Measurements from ENCODE around the gene RABGAP1L. TPM values are rescaled to one million over a fixed set of nuclear protein-coding genes. Genes with fewer than 3 reads are reported as not detected.

RABGAP1L gene
- total and polyA plus RNA-seq, 2 experiments from 2014 or later: 9.2 to 21.4 TPM

DNA sequence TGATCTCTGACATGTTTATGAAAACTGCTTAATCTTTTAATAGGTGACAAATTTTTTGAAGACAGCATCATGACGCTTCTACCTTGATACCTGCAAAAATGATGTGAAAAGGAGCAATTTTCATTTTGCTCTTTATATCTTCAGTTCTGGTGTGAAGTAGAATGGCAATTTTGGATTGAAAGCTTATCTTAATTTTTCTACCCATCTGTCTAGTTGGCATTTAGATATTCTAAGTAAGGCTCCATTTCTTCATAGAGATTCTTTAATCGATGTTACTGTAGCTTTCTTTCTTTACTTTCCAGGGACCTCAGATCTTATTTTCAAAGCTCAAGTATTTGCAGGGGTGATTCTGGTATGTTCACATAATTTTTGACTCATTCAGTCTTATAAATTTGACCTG, 256.2 kb downstream of the RABGAP1L start:
- Histone ChIP-seq H3K27me3 (no peaks in the 10 kb centered on the region), H3K27ac (no peak overlapping the region), H3K4me3 (no peak overlapping the region), H3K36me3 (no peaks in the 10 kb centered on the region), H3K9me3 (ENCODE audit: low read depth) (no peaks in the 10 kb centered on the region), H3K4me1 (ENCODE audit: low read depth) (no peaks in the 10 kb centered on the region)
- TF ChIP-seq, protein P1, sequence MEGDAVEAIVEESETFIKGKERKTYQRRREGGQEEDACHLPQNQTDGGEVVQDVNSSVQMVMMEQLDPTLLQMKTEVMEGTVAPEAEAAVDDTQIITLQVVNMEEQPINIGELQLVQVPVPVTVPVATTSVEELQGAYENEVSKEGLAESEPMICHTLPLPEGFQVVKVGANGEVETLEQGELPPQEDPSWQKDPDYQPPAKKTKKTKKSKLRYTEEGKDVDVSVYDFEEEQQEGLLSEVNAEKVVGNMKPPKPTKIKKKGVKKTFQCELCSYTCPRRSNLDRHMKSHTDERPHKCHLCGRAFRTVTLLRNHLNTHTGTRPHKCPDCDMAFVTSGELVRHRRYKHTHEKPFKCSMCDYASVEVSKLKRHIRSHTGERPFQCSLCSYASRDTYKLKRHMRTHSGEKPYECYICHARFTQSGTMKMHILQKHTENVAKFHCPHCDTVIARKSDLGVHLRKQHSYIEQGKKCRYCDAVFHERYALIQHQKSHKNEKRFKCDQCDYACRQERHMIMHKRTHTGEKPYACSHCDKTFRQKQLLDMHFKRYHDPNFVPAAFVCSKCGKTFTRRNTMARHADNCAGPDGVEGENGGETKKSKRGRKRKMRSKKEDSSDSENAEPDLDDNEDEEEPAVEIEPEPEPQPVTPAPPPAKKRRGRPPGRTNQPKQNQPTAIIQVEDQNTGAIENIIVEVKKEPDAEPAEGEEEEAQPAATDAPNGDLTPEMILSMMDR (IDR thresholded peaks at IDR 0.05; ENCODE audit: low read depth, low read length): no peak
- DNase-seq (ENCODE audit: low read depth in 1 of 2, low spot score in 1 of 2): no peak

DNA sequence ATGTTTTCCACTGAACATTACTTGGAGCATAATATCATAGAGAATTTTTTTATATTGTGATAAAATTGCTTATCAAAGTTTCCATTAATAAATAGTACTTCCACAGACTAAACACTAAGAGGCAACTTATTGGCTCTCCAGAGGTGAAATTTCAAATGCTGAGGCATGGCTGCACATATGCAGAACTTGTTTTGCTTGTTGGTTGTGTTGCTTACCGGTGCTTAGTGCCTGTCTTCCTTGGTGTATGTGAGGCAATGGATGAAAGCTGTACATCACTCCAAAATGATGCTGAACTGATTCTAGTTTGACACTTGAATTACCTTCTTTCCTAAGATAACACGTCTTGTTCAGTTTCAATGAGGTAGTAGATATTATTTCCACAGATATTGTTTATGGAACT, 258.6 kb downstream of the RABGAP1L start:
- Histone ChIP-seq H3K36me3 (no peaks in the 10 kb centered on the region), H3K9me3 (ENCODE audit: low read depth) (no peaks in the 10 kb centered on the region), H3K27ac (no peak overlapping the region), H3K4me3 (no peak overlapping the region), H3K27me3 (no peaks in the 10 kb centered on the region), H3K4me1 (ENCODE audit: low read depth) (no peaks in the 10 kb centered on the region)
- DNase-seq (ENCODE audit: low read depth in 1 of 2, low spot score in 1 of 2): no peak
- TF ChIP-seq, protein P1 (IDR thresholded peaks at IDR 0.05; ENCODE audit: low read depth, low read length): no peak

DNA sequence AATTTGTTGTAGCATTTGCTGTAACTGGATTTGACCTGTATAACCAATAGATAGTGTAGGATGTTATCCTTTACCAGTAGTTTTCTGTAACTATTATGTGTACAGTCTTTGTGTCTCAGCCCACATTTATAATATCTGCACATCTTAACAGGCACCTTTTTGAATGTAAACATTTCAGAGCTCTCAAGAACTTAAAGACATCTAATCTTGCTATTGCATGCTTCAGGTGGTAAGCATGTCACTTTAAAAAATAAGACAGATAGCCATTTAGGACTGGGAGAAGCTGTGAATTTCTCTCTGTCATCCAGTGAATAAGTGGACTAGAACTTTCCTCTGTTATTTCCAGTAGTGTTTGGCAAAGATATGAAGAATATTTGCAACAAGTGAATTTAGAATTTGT, 265.8 kb downstream of the RABGAP1L start:
- no peaks in the 10 kb centered on the region for H3K4me1 ChIP-seq (ENCODE audit: low read depth)
- H3K27ac ChIP-seq: no peak overlapping the region
- H3K36me3 ChIP-seq: no peaks in the 10 kb centered on the region
- H3K9me3 ChIP-seq (ENCODE audit: low read depth): no peaks in the 10 kb centered on the region
- TF ChIP-seq, protein P1 (IDR thresholded peaks at IDR 0.05; ENCODE audit: low read depth, low read length): no peak
- no peaks in the 10 kb centered on the region for H3K27me3 ChIP-seq
- no peak for DNase-seq (ENCODE audit: low read depth in 1 of 2, low spot score in 1 of 2)
- no peak overlapping the region for H3K4me3 ChIP-seq

DNA sequence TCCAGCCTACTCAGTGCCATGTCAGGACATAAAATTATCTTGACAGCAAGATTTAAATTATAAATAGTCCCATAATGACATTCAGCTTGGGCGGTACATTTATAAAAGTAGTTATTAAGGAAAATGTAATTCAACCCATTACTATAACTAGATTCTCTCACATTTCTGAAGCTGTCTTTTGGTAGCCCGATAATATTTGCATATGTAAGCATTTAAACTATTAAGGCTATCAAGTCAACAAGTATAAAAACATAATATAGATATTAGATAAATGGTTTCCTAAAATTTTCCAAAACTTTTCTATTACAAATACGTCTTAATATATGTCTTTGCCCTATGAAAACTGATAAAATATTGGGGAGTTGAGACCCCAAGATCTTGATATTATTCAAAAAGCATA, 266.8 kb downstream of the RABGAP1L start:
- no peak for DNase-seq (ENCODE audit: low read depth in 1 of 2, low spot score in 1 of 2)
- no peak overlapping the region for H3K4me3 ChIP-seq
- no peaks in the 10 kb centered on the region for H3K4me1 ChIP-seq (ENCODE audit: low read depth)
- no peaks in the 10 kb centered on the region for H3K36me3 ChIP-seq
- H3K27ac ChIP-seq: no peak overlapping the region
- H3K9me3 ChIP-seq (ENCODE audit: low read depth): no peaks in the 10 kb centered on the region
- H3K27me3 ChIP-seq: no peaks in the 10 kb centered on the region
- TF ChIP-seq, protein P1 (IDR thresholded peaks at IDR 0.05; ENCODE audit: low read depth, low read length): no peak

DNA sequence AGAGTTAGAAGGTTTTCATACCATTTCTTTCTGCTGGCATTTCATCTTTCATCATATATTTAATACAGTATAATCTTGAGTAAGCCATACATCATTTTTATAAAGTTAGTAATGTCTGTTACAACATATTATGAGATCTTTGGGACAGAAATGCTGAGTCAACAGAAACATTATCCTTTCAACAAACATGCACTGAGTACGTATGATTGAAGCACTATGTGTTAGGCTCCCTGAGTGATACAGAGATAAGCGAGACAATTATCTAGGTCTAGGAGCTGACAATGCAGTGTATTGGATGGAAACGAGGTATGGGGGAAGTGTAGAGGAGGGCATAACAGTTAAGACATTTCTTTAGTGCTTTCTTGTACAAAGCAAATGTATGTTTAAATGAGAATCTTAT, 268.7 kb downstream of the RABGAP1L start:
- TF ChIP-seq, protein P1 (IDR thresholded peaks at IDR 0.05; ENCODE audit: low read depth, low read length): no peak
- Histone ChIP-seq H3K4me1 (ENCODE audit: low read depth) (no peaks in the 10 kb centered on the region), H3K27ac (no peak overlapping the region), H3K9me3 (ENCODE audit: low read depth) (no peaks in the 10 kb centered on the region), H3K4me3 (no peak overlapping the region), H3K36me3 (no peaks in the 10 kb centered on the region), H3K27me3 (no peaks in the 10 kb centered on the region)
- peak in 1 of 2 donors; percentile 17 for DNase-seq (ENCODE audit: low read depth in 1 of 2, low spot score in 1 of 2)

DNA sequence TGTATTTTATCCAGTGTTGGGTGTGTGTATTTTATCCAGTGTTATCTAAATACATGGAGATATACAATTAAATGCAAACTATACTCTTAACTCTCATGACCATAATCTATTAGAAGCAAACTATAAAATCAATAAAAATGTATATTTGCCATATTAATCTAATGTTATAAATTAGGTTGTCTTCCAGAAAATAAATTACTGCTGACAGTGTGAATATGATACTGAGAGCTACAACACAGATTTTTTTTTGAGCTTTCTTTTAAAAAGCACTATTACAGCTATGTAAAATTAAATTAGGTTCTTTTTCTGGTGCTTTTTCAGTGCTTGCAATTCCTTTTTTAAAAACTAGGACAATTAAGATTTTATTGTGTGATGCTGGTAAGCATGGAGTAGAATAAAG, 269.4 kb downstream of the RABGAP1L start:
- DNase-seq (ENCODE audit: low read depth in 1 of 2, low spot score in 1 of 2): no peak
- no peak overlapping the region for H3K4me3 ChIP-seq
- H3K4me1 ChIP-seq (ENCODE audit: low read depth): no peaks in the 10 kb centered on the region
- TF ChIP-seq, protein P1 (IDR thresholded peaks at IDR 0.05; ENCODE audit: low read depth, low read length): no peak
- no peak overlapping the region for H3K27ac ChIP-seq
- no peaks in the 10 kb centered on the region for H3K36me3 ChIP-seq
- H3K27me3 ChIP-seq: no peaks in the 10 kb centered on the region
- no peaks in the 10 kb centered on the region for H3K9me3 ChIP-seq (ENCODE audit: low read depth)

Measured in cardiac muscle cell (in vitro differentiated cells and primary cell).